ENCODE measurements around the gene GRIK4.

- TF ChIP-seq CTCF (IDR thresholded peaks at IDR 0.05) (no peak), POLR2AphosphoS5 (IDR thresholded peaks at IDR 0.05) (no peak), POLR2A (IDR thresholded peaks at IDR 0.05) (no peak)
Measured at GRCh38 chr11:120522021-120522420, 10.5 kb downstream of the GRIK4 start.
